ENCODE results near the gene ATP6V0A1. TPM values are rescaled to one million over a fixed set of nuclear protein-coding genes. Genes with fewer than 3 reads are reported as not detected.

ATP6V0A1 gene
- polyA plus RNA-seq, 12 donors: 17.3 to 85.3 (median 24.2) TPM; not detected in 1

Other genes with a start within 250 kb of the ATP6V0A1 start
- 10 to 100 TPM in 11 of 12 donors, not detected in 1; 31.5 to 53.1 (median 40.9) TPM for gene STAT5B, start 182.5 kb upstream of the ATP6V0A1 start, polyA plus RNA-seq (ENCODE audit: insufficient read length in 12 of 12)
- gene STAT5A, start 170.4 kb upstream of the ATP6V0A1 start, polyA plus RNA-seq (ENCODE audit: insufficient read length in 12 of 12): 10 to 100 TPM in 11 of 12 donors, not detected in 1; 11.9 to 19.6 (median 15.3) TPM
- 100 to 1,000 TPM in 1 of 12 donors, 10 to 100 TPM in 11; 43.5 to 608 (median 52.9) TPM for gene STAT3, start 70.4 kb upstream of the ATP6V0A1 start, polyA plus RNA-seq (ENCODE audit: insufficient read length in 12 of 12)
- gene CAVIN1, start 35.6 kb upstream of the ATP6V0A1 start, polyA plus RNA-seq (ENCODE audit: insufficient read length in 12 of 12): 100 to 1,000 TPM; 209 to 442 (median 249) TPM
- gene NAGLU, start 77.4 kb downstream of the ATP6V0A1 start, polyA plus RNA-seq (ENCODE audit: insufficient read length in 12 of 12): 10 to 100 TPM in 11 of 12 donors, not detected in 1; 15.6 to 25.8 (median 17.9) TPM
- gene HSD17B1, start 94.0 kb downstream of the ATP6V0A1 start, polyA plus RNA-seq (ENCODE audit: insufficient read length in 12 of 12): 1 to 10 TPM in 11 of 12 donors, not detected in 1; 1.6 to 5.2 (median 2.3) TPM
- gene COASY, start 103.3 kb downstream of the ATP6V0A1 start, polyA plus RNA-seq (ENCODE audit: insufficient read length in 12 of 12): 10 to 100 TPM in 11 of 12 donors, not detected in 1; 22.0 to 55.4 (median 26.0) TPM
- gene MLX, start 108.2 kb downstream of the ATP6V0A1 start, polyA plus RNA-seq (ENCODE audit: insufficient read length in 12 of 12): 10 to 100 TPM in 11 of 12 donors, not detected in 1; 33.2 to 42.8 (median 37.5) TPM
- gene PSMC3IP, start 118.9 kb downstream of the ATP6V0A1 start, polyA plus RNA-seq (ENCODE audit: insufficient read length in 12 of 12): 10 to 100 TPM in 6 of 12 donors, 1 to 10 TPM in 4, not detected in 2; 8.1 to 19.7 (median 10.6) TPM
- gene RETREG3, start 150.5 kb downstream of the ATP6V0A1 start, polyA plus RNA-seq (ENCODE audit: insufficient read length in 12 of 12): 10 to 100 TPM in 11 of 12 donors, not detected in 1; 26.3 to 40.9 (median 36.8) TPM
- gene TUBG1, start 150.8 kb downstream of the ATP6V0A1 start, polyA plus RNA-seq (ENCODE audit: insufficient read length in 12 of 12): 10 to 100 TPM in 11 of 12 donors, not detected in 1; 27.3 to 38.3 (median 33.6) TPM
- 10 to 100 TPM in 11 of 12 donors, not detected in 1; 10.1 to 27.6 (median 12.1) TPM for gene TUBG2, start 200.4 kb downstream of the ATP6V0A1 start, polyA plus RNA-seq (ENCODE audit: insufficient read length in 12 of 12)
- gene PLEKHH3, start 218.1 kb downstream of the ATP6V0A1 start, polyA plus RNA-seq (ENCODE audit: insufficient read length in 12 of 12): 10 to 100 TPM in 11 of 12 donors, not detected in 1; 21.0 to 70.2 (median 33.4) TPM
- 1 to 10 TPM in 6 of 12 donors, under 1 TPM in 4, not detected in 2; 0.78 to 2.7 (median 1.2) TPM for gene CCR10, start 223.0 kb downstream of the ATP6V0A1 start, polyA plus RNA-seq (ENCODE audit: insufficient read length in 12 of 12)
- 10 to 100 TPM in 8 of 12 donors, 1 to 10 TPM in 3, not detected in 1; 8.3 to 22.3 (median 11.4) TPM for gene CNTNAP1, start 223.7 kb downstream of the ATP6V0A1 start, polyA plus RNA-seq (ENCODE audit: insufficient read length in 12 of 12)

Measured in muscle of arm (tissue), 12 donors.